WTC11 (cell line): ENCODE measurements around the gene PRR5L. TPM values are rescaled to one million over a fixed set of nuclear protein-coding genes. Genes with fewer than 3 reads are reported as not detected.

Experiments used
- ATAC-seq: fragments of 200-7000 bp; cut with Tn5 transposase; 2 replicates; pipeline ENCODE4 v1.10.0; 2021; ENCODE audit warnings: mild to moderate bottlenecking, moderate library complexity
- CTCF ChIA-PET: fragments of 300-600 bp; sonication (Branson Sonifier 250); formaldehyde crosslinking; loops from one replicate; lab custom pipeline; 2021; ENCODE audit warnings: antibody characterized with exemption; lab: Charles Lee
- POLR2A ChIA-PET: fragments of 350-600 bp; sonication (Branson Sonifier 250); formaldehyde crosslinking; loops from one replicate; lab custom pipeline; 2021; ENCODE audit warnings: antibody characterized with exemption; lab: Charles Lee
- DNase-seq: peaks from one replicate; pipeline ENCODE4 v3.0.0; 2021; ENCODE audit warnings: low spot score
- H3K27ac Mint-ChIP-seq: 2 replicates; pipeline ENCODE4 v1.8.0; 2021; ENCODE audit warnings: mixed read lengths
- H3K27me3 Mint-ChIP-seq: 2 replicates; pipeline ENCODE4 v1.8.0; 2021; ENCODE audit warnings: low read depth, mild to moderate bottlenecking, moderate library complexity, mixed read lengths
- H3K36me3 Mint-ChIP-seq: 2 replicates; pipeline ENCODE4 v1.8.0; 2021; ENCODE audit warnings: mixed read lengths
- H3K4me1 Mint-ChIP-seq: 2 replicates; pipeline ENCODE4 v1.8.0; 2022; ENCODE audit warnings: mixed read lengths
- H3K4me3 Mint-ChIP-seq: 2 replicates; pipeline ENCODE4 v1.8.0; 2021; ENCODE audit warnings: mild to moderate bottlenecking, moderate library complexity, mixed read lengths
- H3K9me3 Mint-ChIP-seq: 2 replicates; pipeline ENCODE4 v1.8.0; 2021; ENCODE audit warnings: mixed read lengths
- IRF2 ChIP-seq: sonication (generic); formaldehyde crosslinking; IDR thresholded peaks from 2 replicates; pipeline ENCODE4 v1.8.0; 2022; ENCODE audit warnings: low read depth, missing genetic modification reagents, borderline replicate concordance
- NFATC4 ChIP-seq: fragments of 250-450 bp; sonication (Bioruptor Pico); IDR thresholded peaks from 2 replicates; pipeline ENCODE4 v1.9.0; 2021; ENCODE audit warnings: mild to moderate bottlenecking
- SOX15 ChIP-seq: fragments of 250-450 bp; sonication (Bioruptor Pico); IDR thresholded peaks from 2 replicates; pipeline ENCODE4 v1.9.0; 2021; ENCODE audit warnings: mild to moderate bottlenecking
- TCF7 ChIP-seq: sonication (generic); formaldehyde crosslinking; IDR thresholded peaks from 2 replicates; pipeline ENCODE4 v1.8.0; 2022; ENCODE audit warnings: mild to moderate bottlenecking, low read depth, missing genetic modification reagents, moderate library complexity
- TP53 ChIP-seq: sonication (generic); formaldehyde crosslinking; IDR thresholded peaks from 2 replicates; pipeline ENCODE4 v1.8.1; 2023; ENCODE audit warnings: mild to moderate bottlenecking, missing genetic modification reagents
- ZNF138 ChIP-seq: sonication (generic); formaldehyde crosslinking; conservative IDR thresholded peaks from 2 replicates; pipeline ENCODE4 v1.8.1; 2022; ENCODE audit warnings: mild to moderate bottlenecking, moderate library complexity, missing genetic modification reagents
- ZNF219 ChIP-seq: sonication (generic); formaldehyde crosslinking; IDR thresholded peaks from 2 replicates; pipeline ENCODE4 v1.8.0; 2023; ENCODE audit warnings: missing genetic modification reagents, mild to moderate bottlenecking, borderline replicate concordance
- ZNF263 ChIP-seq: sonication (generic); formaldehyde crosslinking; IDR thresholded peaks from 2 replicates; pipeline ENCODE4 v1.8.1; 2022; ENCODE audit warnings: low read depth, mild to moderate bottlenecking, moderate library complexity, missing genetic modification reagents
- ZNF396 ChIP-seq: fragments of 250-450 bp; sonication (Bioruptor Pico); IDR thresholded peaks from 2 replicates; pipeline ENCODE4 v1.8.0; 2021; ENCODE audit warnings: mild to moderate bottlenecking, moderate library complexity, borderline replicate concordance
- ZNF416 ChIP-seq: fragments of 250-450 bp; sonication (Bioruptor Pico); IDR thresholded peaks from 2 replicates; pipeline ENCODE4 v1.9.0; 2021; ENCODE audit warnings: mild to moderate bottlenecking, inconsistent platforms
- total RNA-seq: library from RNA; stranded (reverse); gene quantifications from 3 replicates; pipeline ENCODE4 v1.2.3, GENCODE V29; 2021
- TF ChIP-seq, protein P1 (sequence below): sonication (generic); formaldehyde crosslinking; conservative IDR thresholded peaks from 2 replicates; pipeline ENCODE4 v1.8.1; 2022; ENCODE audit warnings: mild to moderate bottlenecking, missing genetic modification reagents
- TF ChIP-seq, protein P2 (sequence below): sonication (generic); formaldehyde crosslinking; IDR thresholded peaks from 2 replicates; pipeline ENCODE4 v1.8.0; 2022; ENCODE audit warnings: mild to moderate bottlenecking, missing genetic modification reagents
- TF ChIP-seq, protein P3 (sequence below): sonication (generic); formaldehyde crosslinking; IDR thresholded peaks from 2 replicates; pipeline ENCODE4 v1.8.1; 2022; ENCODE audit warnings: low read depth, mild to moderate bottlenecking, moderate library complexity, missing genetic modification reagents, borderline replicate concordance
- TF ChIP-seq, protein P4 (sequence below): fragments of 250-450 bp; sonication (Bioruptor Pico); IDR thresholded peaks from 2 replicates; pipeline ENCODE4 v1.8.0; 2021; ENCODE audit warnings: mild to moderate bottlenecking
- TF ChIP-seq, protein P5 (sequence below): sonication (generic); formaldehyde crosslinking; IDR thresholded peaks from 2 replicates; pipeline ENCODE4 v1.8.1; 2022; ENCODE audit warnings: mild to moderate bottlenecking, missing genetic modification reagents, moderate library complexity, borderline replicate concordance
- TF ChIP-seq, protein P6 (sequence below): sonication (generic); formaldehyde crosslinking; IDR thresholded peaks from 2 replicates; pipeline ENCODE4 v1.8.0; 2023; ENCODE audit warnings: mild to moderate bottlenecking, missing genetic modification reagents
- TF ChIP-seq, protein P7 (sequence below): fragments of 250-450 bp; sonication (Bioruptor Pico); IDR thresholded peaks from 2 replicates; pipeline ENCODE4 v1.9.0; 2021; ENCODE audit warnings: moderate library complexity, mild to moderate bottlenecking, inconsistent platforms, borderline replicate concordance
- TF ChIP-seq, protein P8 (sequence below): sonication (generic); formaldehyde crosslinking; IDR thresholded peaks from 2 replicates; pipeline ENCODE4 v1.8.0; 2022; ENCODE audit warnings: mild to moderate bottlenecking, missing genetic modification reagents
- TF ChIP-seq, protein P9 (sequence below): sonication (generic); formaldehyde crosslinking; IDR thresholded peaks from 2 replicates; pipeline ENCODE4 v1.8.0; 2022; ENCODE audit warnings: mild to moderate bottlenecking, missing genetic modification reagents

PRR5L gene
- total RNA-seq, 1 experiment from 2014 or later = 3.9 TPM

DNA sequence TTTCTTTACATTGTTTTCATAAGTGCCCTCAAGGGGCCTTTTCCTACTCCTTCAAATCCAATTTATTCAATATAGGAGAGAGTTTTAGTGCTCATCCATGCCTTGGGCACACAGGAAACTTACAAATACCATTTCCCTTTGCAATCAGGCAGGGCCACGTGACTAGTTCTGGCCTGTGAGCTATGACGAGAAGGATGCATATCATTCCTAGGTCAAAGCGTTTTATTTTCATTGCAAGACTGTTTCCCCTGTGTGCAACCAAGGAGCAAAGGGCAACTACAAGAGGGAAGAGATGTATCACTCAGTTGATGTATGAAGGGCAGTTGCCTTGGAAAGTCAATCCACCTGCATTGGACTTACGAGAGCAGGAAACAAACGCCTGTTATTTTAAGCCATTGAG, 215.9 kb downstream of the PRR5L start:
- H3K4me3 Mint-ChIP-seq = no peak overlapping the region
- peaks cover 50% of the 10 kb centered on the region for H3K27me3 Mint-ChIP-seq
- no peak for ATAC-seq
- CTCF ChIA-PET = no interaction called here
- H3K4me1 Mint-ChIP-seq = peaks cover 11% of the 10 kb centered on the region
- no peak for DNase-seq
- TF ChIP-seq TP53 = no peak
- TF ChIP-seq, protein P1, sequence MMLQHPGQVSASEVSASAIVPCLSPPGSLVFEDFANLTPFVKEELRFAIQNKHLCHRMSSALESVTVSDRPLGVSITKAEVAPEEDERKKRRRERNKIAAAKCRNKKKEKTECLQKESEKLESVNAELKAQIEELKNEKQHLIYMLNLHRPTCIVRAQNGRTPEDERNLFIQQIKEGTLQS (CRISPR knock-in tag) = no peak
- TF ChIP-seq, protein P2, sequence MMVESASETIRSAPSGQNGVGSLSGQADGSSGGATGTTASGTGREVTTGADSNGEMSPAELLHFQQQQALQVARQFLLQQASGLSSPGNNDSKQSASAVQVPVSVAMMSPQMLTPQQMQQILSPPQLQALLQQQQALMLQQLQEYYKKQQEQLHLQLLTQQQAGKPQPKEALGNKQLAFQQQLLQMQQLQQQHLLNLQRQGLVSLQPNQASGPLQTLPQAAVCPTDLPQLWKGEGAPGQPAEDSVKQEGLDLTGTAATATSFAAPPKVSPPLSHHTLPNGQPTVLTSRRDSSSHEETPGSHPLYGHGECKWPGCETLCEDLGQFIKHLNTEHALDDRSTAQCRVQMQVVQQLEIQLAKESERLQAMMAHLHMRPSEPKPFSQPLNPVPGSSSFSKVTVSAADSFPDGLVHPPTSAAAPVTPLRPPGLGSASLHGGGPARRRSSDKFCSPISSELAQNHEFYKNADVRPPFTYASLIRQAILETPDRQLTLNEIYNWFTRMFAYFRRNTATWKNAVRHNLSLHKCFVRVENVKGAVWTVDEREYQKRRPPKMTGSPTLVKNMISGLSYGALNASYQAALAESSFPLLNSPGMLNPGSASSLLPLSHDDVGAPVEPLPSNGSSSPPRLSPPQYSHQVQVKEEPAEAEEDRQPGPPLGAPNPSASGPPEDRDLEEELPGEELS (CRISPR knock-in tag) = no peak
- no peak for TF ChIP-seq ZNF416 (CRISPR knock-in tag)
- TF ChIP-seq ZNF263 (CRISPR knock-in tag) = no peak
- no peak for TF ChIP-seq ZNF396
- TF ChIP-seq IRF2 (CRISPR knock-in tag) = no peak
- TF ChIP-seq, protein P3, sequence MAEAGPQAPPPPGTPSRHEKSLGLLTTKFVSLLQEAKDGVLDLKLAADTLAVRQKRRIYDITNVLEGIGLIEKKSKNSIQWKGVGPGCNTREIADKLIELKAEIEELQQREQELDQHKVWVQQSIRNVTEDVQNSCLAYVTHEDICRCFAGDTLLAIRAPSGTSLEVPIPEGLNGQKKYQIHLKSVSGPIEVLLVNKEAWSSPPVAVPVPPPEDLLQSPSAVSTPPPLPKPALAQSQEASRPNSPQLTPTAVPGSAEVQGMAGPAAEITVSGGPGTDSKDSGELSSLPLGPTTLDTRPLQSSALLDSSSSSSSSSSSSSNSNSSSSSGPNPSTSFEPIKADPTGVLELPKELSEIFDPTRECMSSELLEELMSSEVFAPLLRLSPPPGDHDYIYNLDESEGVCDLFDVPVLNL (CRISPR knock-in tag) = no peak
- no peak for TF ChIP-seq TCF7 (CRISPR knock-in tag)
- TF ChIP-seq SOX15 (CRISPR knock-in tag) = no peak
- TF ChIP-seq, protein P4, sequence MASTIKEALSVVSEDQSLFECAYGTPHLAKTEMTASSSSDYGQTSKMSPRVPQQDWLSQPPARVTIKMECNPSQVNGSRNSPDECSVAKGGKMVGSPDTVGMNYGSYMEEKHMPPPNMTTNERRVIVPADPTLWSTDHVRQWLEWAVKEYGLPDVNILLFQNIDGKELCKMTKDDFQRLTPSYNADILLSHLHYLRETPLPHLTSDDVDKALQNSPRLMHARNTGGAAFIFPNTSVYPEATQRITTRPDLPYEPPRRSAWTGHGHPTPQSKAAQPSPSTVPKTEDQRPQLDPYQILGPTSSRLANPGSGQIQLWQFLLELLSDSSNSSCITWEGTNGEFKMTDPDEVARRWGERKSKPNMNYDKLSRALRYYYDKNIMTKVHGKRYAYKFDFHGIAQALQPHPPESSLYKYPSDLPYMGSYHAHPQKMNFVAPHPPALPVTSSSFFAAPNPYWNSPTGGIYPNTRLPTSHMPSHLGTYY (CRISPR knock-in tag) = no peak
- TF ChIP-seq ZNF219 (CRISPR knock-in tag) = no peak
- TF ChIP-seq, protein P5, sequence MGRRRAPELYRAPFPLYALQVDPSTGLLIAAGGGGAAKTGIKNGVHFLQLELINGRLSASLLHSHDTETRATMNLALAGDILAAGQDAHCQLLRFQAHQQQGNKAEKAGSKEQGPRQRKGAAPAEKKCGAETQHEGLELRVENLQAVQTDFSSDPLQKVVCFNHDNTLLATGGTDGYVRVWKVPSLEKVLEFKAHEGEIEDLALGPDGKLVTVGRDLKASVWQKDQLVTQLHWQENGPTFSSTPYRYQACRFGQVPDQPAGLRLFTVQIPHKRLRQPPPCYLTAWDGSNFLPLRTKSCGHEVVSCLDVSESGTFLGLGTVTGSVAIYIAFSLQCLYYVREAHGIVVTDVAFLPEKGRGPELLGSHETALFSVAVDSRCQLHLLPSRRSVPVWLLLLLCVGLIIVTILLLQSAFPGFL (CRISPR knock-in tag) = no peak
- no peak for TF ChIP-seq NFATC4 (CRISPR knock-in tag)
- TF ChIP-seq ZNF138 (CRISPR knock-in tag) = no peak
- TF ChIP-seq, protein P6, sequence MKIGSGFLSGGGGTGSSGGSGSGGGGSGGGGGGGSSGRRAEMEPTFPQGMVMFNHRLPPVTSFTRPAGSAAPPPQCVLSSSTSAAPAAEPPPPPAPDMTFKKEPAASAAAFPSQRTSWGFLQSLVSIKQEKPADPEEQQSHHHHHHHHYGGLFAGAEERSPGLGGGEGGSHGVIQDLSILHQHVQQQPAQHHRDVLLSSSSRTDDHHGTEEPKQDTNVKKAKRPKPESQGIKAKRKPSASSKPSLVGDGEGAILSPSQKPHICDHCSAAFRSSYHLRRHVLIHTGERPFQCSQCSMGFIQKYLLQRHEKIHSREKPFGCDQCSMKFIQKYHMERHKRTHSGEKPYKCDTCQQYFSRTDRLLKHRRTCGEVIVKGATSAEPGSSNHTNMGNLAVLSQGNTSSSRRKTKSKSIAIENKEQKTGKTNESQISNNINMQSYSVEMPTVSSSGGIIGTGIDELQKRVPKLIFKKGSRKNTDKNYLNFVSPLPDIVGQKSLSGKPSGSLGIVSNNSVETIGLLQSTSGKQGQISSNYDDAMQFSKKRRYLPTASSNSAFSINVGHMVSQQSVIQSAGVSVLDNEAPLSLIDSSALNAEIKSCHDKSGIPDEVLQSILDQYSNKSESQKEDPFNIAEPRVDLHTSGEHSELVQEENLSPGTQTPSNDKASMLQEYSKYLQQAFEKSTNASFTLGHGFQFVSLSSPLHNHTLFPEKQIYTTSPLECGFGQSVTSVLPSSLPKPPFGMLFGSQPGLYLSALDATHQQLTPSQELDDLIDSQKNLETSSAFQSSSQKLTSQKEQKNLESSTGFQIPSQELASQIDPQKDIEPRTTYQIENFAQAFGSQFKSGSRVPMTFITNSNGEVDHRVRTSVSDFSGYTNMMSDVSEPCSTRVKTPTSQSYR (CRISPR knock-in tag) = no peak
- TF ChIP-seq, protein P7, sequence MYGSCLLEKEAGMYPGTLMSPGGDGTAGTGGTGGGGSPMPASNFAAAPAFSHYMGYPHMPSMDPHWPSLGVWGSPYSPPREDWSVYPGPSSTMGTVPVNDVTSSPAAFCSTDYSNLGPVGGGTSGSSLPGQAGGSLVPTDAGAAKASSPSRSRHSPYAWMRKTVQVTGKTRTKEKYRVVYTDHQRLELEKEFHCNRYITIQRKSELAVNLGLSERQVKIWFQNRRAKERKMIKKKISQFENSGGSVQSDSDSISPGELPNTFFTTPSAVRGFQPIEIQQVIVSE (CRISPR knock-in tag) = no peak
- TF ChIP-seq, protein P8, sequence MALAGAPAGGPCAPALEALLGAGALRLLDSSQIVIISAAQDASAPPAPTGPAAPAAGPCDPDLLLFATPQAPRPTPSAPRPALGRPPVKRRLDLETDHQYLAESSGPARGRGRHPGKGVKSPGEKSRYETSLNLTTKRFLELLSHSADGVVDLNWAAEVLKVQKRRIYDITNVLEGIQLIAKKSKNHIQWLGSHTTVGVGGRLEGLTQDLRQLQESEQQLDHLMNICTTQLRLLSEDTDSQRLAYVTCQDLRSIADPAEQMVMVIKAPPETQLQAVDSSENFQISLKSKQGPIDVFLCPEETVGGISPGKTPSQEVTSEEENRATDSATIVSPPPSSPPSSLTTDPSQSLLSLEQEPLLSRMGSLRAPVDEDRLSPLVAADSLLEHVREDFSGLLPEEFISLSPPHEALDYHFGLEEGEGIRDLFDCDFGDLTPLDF (CRISPR knock-in tag) = no peak
- TF ChIP-seq, protein P9, sequence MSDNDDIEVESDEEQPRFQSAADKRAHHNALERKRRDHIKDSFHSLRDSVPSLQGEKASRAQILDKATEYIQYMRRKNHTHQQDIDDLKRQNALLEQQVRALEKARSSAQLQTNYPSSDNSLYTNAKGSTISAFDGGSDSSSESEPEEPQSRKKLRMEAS (CRISPR knock-in tag) = no peak
- TF ChIP-seq, all 79 proteins: peak for 0
- Mint-ChIP-seq H3K36me3 (peaks cover 11% of the 10 kb centered on the region; the same call in 1 of the 2 replicates), H3K27ac (no peak overlapping the region), H3K9me3 (peaks cover 44% of the 10 kb centered on the region)
- POLR2A ChIA-PET = no interaction called here
